ENCODE measurements around the gene ZNF620. TPM values are rescaled to one million over a fixed set of nuclear protein-coding genes. Genes with fewer than 3 reads are reported as not detected.
"Not testable (repeated sequence)": the region's sequence is repeated elsewhere in the genome, so short reads cannot be mapped to it uniquely, and the experiment has no call there.

Gene ZNF620
- 3.6 and 4.0 TPM in 2 replicates for total RNA-seq

- no peak for TF ChIP-seq CTCF (IDR thresholded peaks at IDR 0.05)
- H3K4me3 Mint-ChIP-seq: peak within 1 kb of the TSS; percentile 96
- H3K27me3 Mint-ChIP-seq: no peaks in the 10 kb centered on the region
- DNase-seq (peak; percentile 35), ATAC-seq (ENCODE audit: low read depth) (peak; percentile 83)
- H3K9me3 Mint-ChIP-seq: no peaks in the 10 kb centered on the region
- CTCF ChIA-PET: interaction anchor here (0.8 to 1.4 kb wide), 3 partner anchors 13 to 49 kb away, joined by 3 to 5 read pairs (median 3); partner anchors contain the start of genes RPL14 and ZNF621
- POLR2A ChIA-PET: interaction anchor here (1.5 to 2.7 kb wide), 3 partner anchors 19 to 48 kb away, joined by 7 to 17 read pairs (median 13); partner anchors contain the start of genes RPL14, ZNF619 and ZNF621
- intact Hi-C loops (cut with micrococcal nuclease): loop anchor here (1.0 to 5.0 kb wide), 3 partner anchors 18 to 49 kb away; partner anchors contain the start of genes RPL14, ZNF619 and ZNF621
- H3K27ac Mint-ChIP-seq: peak within 1 kb of the TSS; percentile 79
- peaks cover 9% of the 10 kb centered on the region for H3K36me3 Mint-ChIP-seq (ENCODE audit: low read depth)
- peaks cover 13% of the 10 kb centered on the region for H3K4me1 Mint-ChIP-seq
Measured at GRCh38 chr3:40505599-40506462, at the start of gene ZNF620. TSS of gene ZNF620 (plus strand) at chr3:40506039. CDS start at chr3:40506353, 314 bp downstream.

DNA sequence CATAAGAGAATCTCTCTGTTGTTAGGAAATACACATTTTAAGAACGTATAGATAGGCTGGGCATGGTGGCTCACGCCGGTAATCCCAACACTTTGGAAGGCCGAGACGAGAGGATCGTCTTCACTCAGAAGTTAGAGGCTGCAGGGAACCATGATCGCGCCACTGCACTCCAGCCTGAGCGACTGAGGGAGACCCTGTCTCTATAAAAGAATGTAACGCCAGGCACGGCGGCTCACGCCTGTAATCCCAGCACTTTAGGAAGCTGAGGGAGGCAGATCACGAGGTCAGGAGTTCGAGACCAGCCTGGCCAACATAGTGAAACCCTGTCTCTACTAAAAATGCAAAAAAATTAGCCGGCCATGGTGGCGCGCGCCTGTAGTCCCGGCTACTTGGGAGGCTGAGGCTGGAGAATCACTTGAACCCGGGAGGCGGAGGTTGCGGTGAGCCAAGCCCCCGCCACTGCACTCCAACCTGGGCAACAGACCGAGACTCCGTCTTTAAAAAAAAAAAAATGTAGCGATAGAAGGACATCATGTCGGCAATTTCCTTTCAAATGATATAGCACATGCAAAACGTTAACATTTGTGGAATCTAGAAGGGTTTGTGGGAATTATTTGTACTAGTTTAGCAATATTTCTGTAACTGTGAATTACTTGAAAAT is 49.4 kb upstream of the ZNF620 start:
- ATAC-seq (ENCODE audit: low read depth): no peak
- no peak for TF ChIP-seq CTCF (IDR thresholded peaks at IDR 0.05)
- Mint-ChIP-seq H3K4me1 (peaks cover 54% of the 10 kb centered on the region), H3K9me3 (no peaks in the 10 kb centered on the region), H3K27me3 (no peaks in the 10 kb centered on the region), H3K27ac (peak overlapping the region; percentile 93), H3K36me3 (ENCODE audit: low read depth) (peaks cover 39% of the 10 kb centered on the region), H3K4me3 (peak overlapping the region; percentile 89)
- intact Hi-C loops (cut with micrococcal nuclease): loop anchor here (2.0 to 10.0 kb wide), 4 partner anchors 51 to 1402 kb away; partner anchors contain the start of genes SCN11A, SLC25A38, WDR48 and ZNF620
- POLR2A ChIA-PET: interaction anchor here (0.6 to 2.5 kb wide), 15 partner anchors 10 to 1556 kb away, joined by 3 to 38 read pairs (median 6); partner anchors contain the start of genes CTNNB1, EIF1B, ZNF619 and ZNF620
- no peak for DNase-seq
- CTCF ChIA-PET: interaction anchor here (1.5 kb wide), 1 partner anchor 49 kb away, joined by 3 read pairs; the partner anchor contains the start of gene ZNF620

- POLR2A ChIA-PET: interaction anchor here (0.6 to 2.5 kb wide), 16 partner anchors 9 to 1556 kb away, joined by 3 to 38 read pairs (median 6); partner anchors contain the start of genes CTNNB1, EIF1B, ZNF619 and ZNF620
- CTCF ChIA-PET: interaction anchor here (1.5 kb wide), 1 partner anchor 49 kb away, joined by 3 read pairs; the partner anchor contains the start of gene ZNF620
- no peak for TF ChIP-seq CTCF (IDR thresholded peaks at IDR 0.05)
- intact Hi-C loops (cut with micrococcal nuclease): loop anchor here (1.0 to 10.0 kb wide), 8 partner anchors 20 to 1505 kb away; partner anchors contain the start of genes EIF1B, SCN11A, SLC25A38 and ULK4
- peak; percentile 91 for DNase-seq
- Mint-ChIP-seq H3K36me3 (ENCODE audit: low read depth) (peaks cover 47% of the 10 kb centered on the region), H3K27ac (peak within 1 kb of the TSS; percentile 93), H3K27me3 (no peaks in the 10 kb centered on the region), H3K4me1 (peaks cover 52% of the 10 kb centered on the region), H3K9me3 (no peaks in the 10 kb centered on the region), H3K4me3 (peak within 1 kb of the TSS; percentile 89)
- ATAC-seq (ENCODE audit: low read depth): peak; percentile 67
Measured at GRCh38 chr3:40456940-40457823, 48.7 kb upstream of the ZNF620 start, which contains the start of gene RPL14. TSS of gene RPL14 (plus strand) at chr3:40457339. CDS start at chr3:40457472, 133 bp downstream.

DNA sequence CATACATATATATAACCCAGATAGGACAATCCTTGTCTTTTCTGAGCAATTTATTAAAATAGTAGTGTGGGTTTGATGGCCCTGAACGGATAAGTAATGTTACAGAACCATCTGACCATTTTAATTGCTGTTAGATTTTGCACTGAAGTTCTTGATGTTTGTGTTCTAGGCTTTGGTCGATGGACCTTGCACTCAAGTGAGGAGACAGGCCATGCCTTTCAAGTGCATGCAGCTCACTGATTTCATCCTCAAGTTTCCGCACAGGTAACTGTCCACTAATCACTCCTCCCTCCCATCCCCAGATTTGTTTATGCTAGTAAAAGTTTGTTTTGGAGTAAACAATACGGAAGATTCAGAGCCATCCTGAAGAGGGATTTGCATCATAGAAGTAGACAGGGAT is 47.4 kb upstream of the ZNF620 start:
- ATAC-seq (ENCODE audit: low read depth) (no peak), DNase-seq (no peak)
- ChIA-PET CTCF (no interaction called here), POLR2A (interaction anchor here (1.0 to 2.1 kb wide), 4 partner anchors 18 to 741 kb away, joined by 3 to 23 read pairs (median 14); partner anchors contain the start of genes CTNNB1, ZNF619, ZNF620 and ZNF621)
- Mint-ChIP-seq H3K36me3 (ENCODE audit: low read depth) (peaks cover 55% of the 10 kb centered on the region), H3K9me3 (no peaks in the 10 kb centered on the region), H3K27me3 (no peaks in the 10 kb centered on the region), H3K27ac (peak overlapping the region; percentile 83), H3K4me1 (peaks cover 39% of the 10 kb centered on the region), H3K4me3 (peak overlapping the region; percentile 89)
- TF ChIP-seq CTCF (IDR thresholded peaks at IDR 0.05): no peak
- intact Hi-C loops (cut with micrococcal nuclease): loop anchor here (5.0 to 10.0 kb wide), 3 partner anchors 49 to 1404 kb away; partner anchors contain the start of genes SCN11A, SLC25A38, WDR48 and ZNF620

DNA sequence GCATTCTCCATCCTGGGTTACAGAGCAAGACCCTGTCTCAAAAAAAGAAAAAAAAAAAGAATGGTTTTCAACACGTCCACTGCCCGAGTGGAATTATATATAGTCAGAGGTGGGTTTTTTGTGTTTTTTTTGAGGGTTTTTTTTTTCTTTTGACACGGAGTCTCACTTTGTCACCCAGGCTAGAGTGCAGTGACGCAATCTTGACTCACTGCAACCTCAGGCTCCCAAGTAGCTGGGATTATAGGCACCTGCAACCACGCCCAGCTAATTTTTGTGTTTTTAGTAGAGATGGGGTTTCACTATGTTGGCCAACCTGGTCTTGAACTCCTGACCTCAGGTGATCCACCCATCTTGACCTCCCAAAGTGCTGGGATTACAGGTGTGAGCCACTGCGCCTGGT is 45.4 kb upstream of the ZNF620 start:
- intact Hi-C loops (cut with micrococcal nuclease); H3K27ac Mint-ChIP-seq; ATAC-seq (ENCODE audit: low read depth); H3K27me3 Mint-ChIP-seq; H3K4me3 Mint-ChIP-seq; DNase-seq; CTCF ChIA-PET; H3K9me3 Mint-ChIP-seq: not testable (repeated sequence)
- POLR2A ChIA-PET: interaction anchor here (0.6 to 1.6 kb wide), 5 partner anchors 8 to 1548 kb away, joined by 3 to 8 read pairs (median 5); partner anchors contain the start of gene ZNF619
- Mint-ChIP-seq H3K4me1 (peaks cover 33% of the 10 kb centered on the region), H3K36me3 (ENCODE audit: low read depth) (peaks cover 75% of the 10 kb centered on the region)
